HG03196 (cell line): ENCODE data around the gene IL17REL.

Source experiments
- ATAC-seq: cut with Tn5 transposase; IDR thresholded peaks from one replicate; pipeline ENCODE4 v1.9.1; 2021; ENCODE audit not compliant: unreplicated experiment

IL17REL gene

GRCh38 chr22:50012211-50013181, at the start of gene IL17REL:
TSS of gene IL17REL (minus strand) at chr22:50012765. CDS start at chr22:50012646, 119 bp downstream.
- ATAC-seq = no peak

- no peak for ATAC-seq
These were observed 49.3 kb upstream of the IL17REL start for GRCh38 chr22:50061824-50062355.

- no peak for ATAC-seq
These were observed 48.7 kb upstream of the IL17REL start for GRCh38 chr22:50061141-50061823.

GRCh38 chr22:50060441-50061140, 48.0 kb upstream of the IL17REL start:
- no peak for ATAC-seq

- no peak for ATAC-seq
These were observed 47.3 kb upstream of the IL17REL start for GRCh38 chr22:50059881-50060262.

GRCh38 chr22:50058906-50059880, 46.6 kb upstream of the IL17REL start:
- ATAC-seq = no peak

- ATAC-seq = no peak
These were observed 45.7 kb upstream of the IL17REL start, which contains the start of gene TTLL8 for GRCh38 chr22:50058061-50058905. TSS of gene TTLL8 (minus strand) at chr22:50058298.

GRCh38 chr22:50057278-50058060, 44.9 kb upstream of the IL17REL start:
- ATAC-seq = no peak

- ATAC-seq = no peak
These were observed 43.8 kb upstream of the IL17REL start for GRCh38 chr22:50056214-50056972.

GRCh38 chr22:50053861-50054260, 41.3 kb upstream of the IL17REL start:
- no peak for ATAC-seq

- ATAC-seq = no peak
These were observed 39.4 kb upstream of the IL17REL start for GRCh38 chr22:50051930-50052329.

GRCh38 chr22:50049299-50050195, 37.0 kb upstream of the IL17REL start:
- ATAC-seq = no peak

GRCh38 chr22:50048836-50049235, 36.3 kb upstream of the IL17REL start:
- no peak for ATAC-seq

- ATAC-seq = no peak
These were observed 35.6 kb upstream of the IL17REL start for GRCh38 chr22:50048061-50048765.

- ATAC-seq = no peak
These were observed 34.8 kb upstream of the IL17REL start for GRCh38 chr22:50047346-50047745.
